HepG2 (cell line): ENCODE results near the gene ASH1L. TPM values are rescaled to one million over a fixed set of nuclear protein-coding genes. Genes with fewer than 3 reads are reported as not detected.

ENCODE experiments used
- ARNT2 ChIP-seq: sonication (generic); formaldehyde crosslinking; IDR thresholded peaks from 2 replicates; pipeline ENCODE4 v1.8.0; 2022; ENCODE audit warnings: mild to moderate bottlenecking, low read depth, missing genetic modification reagents, moderate library complexity
- ASH2L ChIP-seq: fragments of 300-600, 200-600 bp; sonication (generic); IDR thresholded peaks from 2 replicates; pipeline ENCODE4 v1.7.0; 2017; ENCODE audit warnings: low read depth, mild to moderate bottlenecking, moderate library complexity, mixed read lengths, low read length; ENCODE audit not compliant: insufficient read length
- ATRX ChIP-seq: sonication (generic); formaldehyde crosslinking; IDR thresholded peaks from 2 replicates; pipeline ENCODE4 v1.4.0; 2020; ENCODE audit warnings: missing genetic modification reagents, borderline replicate concordance
- ESRRA ChIP-seq: sonication (generic); formaldehyde crosslinking; IDR thresholded peaks from 2 replicates; pipeline ENCODE4 v1.5.1; 2020; ENCODE audit warnings: mild to moderate bottlenecking, low read depth, missing genetic modification reagents
- HHEX ChIP-seq: IDR thresholded peaks from 2 replicates; pipeline ENCODE4 v1.6.1; 2016; ENCODE audit warnings: control low read depth
- HIC2 ChIP-seq: sonication (generic); formaldehyde crosslinking; IDR thresholded peaks from 2 replicates; pipeline ENCODE4 v1.9.0; 2022; ENCODE audit warnings: low read depth, missing genetic modification reagents
- HMGXB4 ChIP-seq, 2 experiments: sonication (generic) in 1 of 2; formaldehyde crosslinking in 1 of 2; IDR thresholded peaks; 2 replicates each; pipeline versions ENCODE4 v1.4.0 to v1.6.1; 2018 to 2020; ENCODE audit warnings: missing genetic modification reagents in 2 of 2, borderline replicate concordance in 1 of 2, low read depth in 1 of 2, mild to moderate bottlenecking in 1 of 2, missing biosample characterization in 1 of 2
- NFKBIZ ChIP-seq: IDR thresholded peaks from 2 replicates; pipeline ENCODE4 v1.6.1; 2018; ENCODE audit warnings: missing genetic modification reagents, missing compliant biosample characterization
- TMF1 ChIP-seq: sonication (generic); formaldehyde crosslinking; IDR thresholded peaks from 2 replicates; pipeline ENCODE4 v1.8.1; 2022; ENCODE audit warnings: low read depth, missing genetic modification reagents
- XRCC5 ChIP-seq: fragments of 200-400 bp; formaldehyde crosslinking; optimal IDR thresholded peaks from 2 replicates; pipeline ENCODE3; 2017; ENCODE audit warnings: mild to moderate bottlenecking, low read length
- ZBTB14 ChIP-seq: sonication (generic); formaldehyde crosslinking; IDR thresholded peaks from 2 replicates; pipeline ENCODE4 v1.4.0; 2020; ENCODE audit warnings: missing genetic modification reagents
- ZNF235 ChIP-seq: sonication (generic); formaldehyde crosslinking; IDR thresholded peaks from 2 replicates; pipeline ENCODE4 v1.8.1; 2023; ENCODE audit warnings: mild to moderate bottlenecking, missing genetic modification reagents, borderline replicate concordance
- ZNF350 ChIP-seq: sonication (generic); formaldehyde crosslinking; IDR thresholded peaks from 2 replicates; pipeline ENCODE4 v1.4.0; 2020; ENCODE audit warnings: mild to moderate bottlenecking, low read depth, missing genetic modification reagents, borderline replicate concordance
- ZNF546 ChIP-seq: sonication (generic); formaldehyde crosslinking; conservative IDR thresholded peaks from 2 replicates; pipeline ENCODE4 v1.8.1; 2023; ENCODE audit warnings: mild to moderate bottlenecking, missing genetic modification reagents
- ZNF609 ChIP-seq: sonication (generic); formaldehyde crosslinking; IDR thresholded peaks from 2 replicates; pipeline ENCODE4 v1.4.0; 2020; ENCODE audit warnings: mild to moderate bottlenecking, missing genetic modification reagents, borderline replicate concordance
- ZNF746 ChIP-seq: sonication (generic); formaldehyde crosslinking; IDR thresholded peaks from 2 replicates; pipeline ENCODE4 v1.8.0; 2022; ENCODE audit warnings: mild to moderate bottlenecking, missing genetic modification reagents
- ZNF784 ChIP-seq: sonication (generic); formaldehyde crosslinking; IDR thresholded peaks from 2 replicates; pipeline ENCODE4 v1.5.1; 2020; ENCODE audit warnings: missing genetic modification reagents, mild to moderate bottlenecking, borderline replicate concordance
- ZSCAN9 ChIP-seq: IDR thresholded peaks from 2 replicates; pipeline ENCODE4 v1.6.1; 2016; ENCODE audit warnings: borderline replicate concordance
- polyA plus RNA-seq, 8 experiments: library from polyadenylated mRNA; depleted of rRNA in 3 of 8; stranded (reverse) in 7 of 8; unstranded in 1 of 8; fragments of >200 nt; fragmentation: Illumina TruSeq in 4 of 8; extraction: Trizol in 4 of 8; gene quantifications; 2 replicates each; pipeline versions ENCODE4 v1.2.1 to v1.2.3, GENCODE V29; 2011 to 2016; ENCODE audit warnings: low read depth in 4 of 8, missing spikeins in 1 of 8, mixed read lengths in 1 of 8; ENCODE audit not compliant: insufficient read depth in 1 of 8
- total RNA-seq, 5 experiments: library from RNA; depleted of rRNA; stranded (reverse); fragments of >200 nt; fragmentation: Illumina TruSeq; extraction: Trizol; gene quantifications; 2 replicates each; pipeline ENCODE4 v1.2.3, GENCODE V29; 2016; ENCODE audit warnings: low read depth in 1 of 5

Gene ASH1L
- total and polyA plus RNA-seq, 2 of the 13 experiments (the other 11 are each of a cell fraction or from before 2014, with no cell fraction given) = 10.2 to 15.3 TPM

- TF ChIP-seq ZNF784 (CRISPR knock-in tag) = no peak
- no peak for TF ChIP-seq ZSCAN9
- TF ChIP-seq ZNF235 = no peak
- peak; percentile 54; the same call in 1 of the 2 replicates for TF ChIP-seq ZNF350
- no peak for TF ChIP-seq XRCC5
- no peak for TF ChIP-seq ZBTB14 (CRISPR knock-in tag)
- TF ChIP-seq NFKBIZ (CRISPR knock-in tag) = 0 out of 2 replicates have a peak, but pooled peaks have one; percentile 51
- no peak for TF ChIP-seq ARNT2
- no peak for TF ChIP-seq HIC2
- 0 out of 2 replicates have a peak, but pooled peaks have one; percentile 16 for TF ChIP-seq ESRRA
- no peak for TF ChIP-seq HHEX
- TF ChIP-seq ASH2L = no peak
- TF ChIP-seq ATRX (CRISPR knock-in tag) = no peak
- no peak for TF ChIP-seq ZNF546 (CRISPR knock-in tag)
- no peak for TF ChIP-seq HMGXB4 (CRISPR knock-in tag; IDR thresholded peaks at IDR 0.05; ENCODE audit: borderline replicate concordance in 1 of 2, low read depth in 1 of 2)
- no peak for TF ChIP-seq TMF1 (CRISPR knock-in tag)
- TF ChIP-seq ZNF746 (CRISPR knock-in tag) = no peak
- no peak for TF ChIP-seq ZNF609 (CRISPR knock-in tag)
Observed at GRCh38 chr1:155609515-155610256, 47.1 kb upstream of the ASH1L start, which contains the start of gene MSTO1 (continued).
